ENCODE measurements around the gene SIPA1L3.

- no peak for TF ChIP-seq CTCF (IDR thresholded peaks at IDR 0.05; ENCODE audit: insufficient read depth, low read depth, low read length)
- TF ChIP-seq EZH2 (IDR thresholded peaks at IDR 0.05; ENCODE audit: insufficient read depth, low read length): no peak
These were observed 163.6 kb downstream of the SIPA1L3 start for GRCh38 chr19:38070573-38070972.
